ENCODE results near the gene SLC50A1.

DNA sequence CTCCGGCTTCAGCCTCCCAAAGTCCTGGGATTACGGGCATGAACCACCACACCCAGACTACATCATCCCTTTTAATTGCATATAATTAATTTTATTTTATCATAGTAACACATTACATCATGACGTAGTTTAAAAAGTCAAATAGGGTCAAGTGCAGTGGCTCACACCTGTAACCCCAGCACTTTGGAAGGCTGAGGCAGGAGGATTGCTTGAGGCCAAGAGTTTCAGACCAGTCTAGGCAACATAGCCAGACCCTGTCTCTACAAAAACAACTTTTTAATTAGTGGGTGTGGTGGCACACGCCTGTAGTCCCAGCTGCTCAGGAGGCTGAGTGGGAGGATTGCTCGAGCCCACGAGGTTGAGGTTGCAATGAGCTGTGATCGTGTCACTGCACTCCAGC, 36.3 kb upstream of the SLC50A1 start:
- TF ChIP-seq, protein P1, sequence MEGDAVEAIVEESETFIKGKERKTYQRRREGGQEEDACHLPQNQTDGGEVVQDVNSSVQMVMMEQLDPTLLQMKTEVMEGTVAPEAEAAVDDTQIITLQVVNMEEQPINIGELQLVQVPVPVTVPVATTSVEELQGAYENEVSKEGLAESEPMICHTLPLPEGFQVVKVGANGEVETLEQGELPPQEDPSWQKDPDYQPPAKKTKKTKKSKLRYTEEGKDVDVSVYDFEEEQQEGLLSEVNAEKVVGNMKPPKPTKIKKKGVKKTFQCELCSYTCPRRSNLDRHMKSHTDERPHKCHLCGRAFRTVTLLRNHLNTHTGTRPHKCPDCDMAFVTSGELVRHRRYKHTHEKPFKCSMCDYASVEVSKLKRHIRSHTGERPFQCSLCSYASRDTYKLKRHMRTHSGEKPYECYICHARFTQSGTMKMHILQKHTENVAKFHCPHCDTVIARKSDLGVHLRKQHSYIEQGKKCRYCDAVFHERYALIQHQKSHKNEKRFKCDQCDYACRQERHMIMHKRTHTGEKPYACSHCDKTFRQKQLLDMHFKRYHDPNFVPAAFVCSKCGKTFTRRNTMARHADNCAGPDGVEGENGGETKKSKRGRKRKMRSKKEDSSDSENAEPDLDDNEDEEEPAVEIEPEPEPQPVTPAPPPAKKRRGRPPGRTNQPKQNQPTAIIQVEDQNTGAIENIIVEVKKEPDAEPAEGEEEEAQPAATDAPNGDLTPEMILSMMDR (conservative IDR thresholded peaks at IDR 0.05; ENCODE audit: low read depth, low read length), result no peak
- no peak for TF ChIP-seq EZH2phosphoT487 (IDR thresholded peaks at IDR 0.05; ENCODE audit: borderline replicate concordance, low read length)

Data from PC-3 (cell line).